Measurements from ENCODE around the gene DND1. TPM values are rescaled to one million over a fixed set of nuclear protein-coding genes. Genes with fewer than 3 reads are reported as not detected.

DND1 gene
- total and polyA plus RNA-seq, 2 experiments from 2014 or later = 0.85 to 1.3 TPM

GRCh38 chr5:140637371-140638100 is 35.8 kb downstream of the DND1 start:
- Histone ChIP-seq H3K9me2 (replicated peaks; ENCODE audit: insufficient read depth) (no peaks in the 10 kb centered on the region), H4K20me1 (ENCODE audit: insufficient read depth, poor library complexity, severe bottlenecking) (no peaks in the 10 kb centered on the region), H3K27me3 (no peaks in the 10 kb centered on the region), H3K36me3 (replicated peaks; ENCODE audit: insufficient read depth, low read depth) (no peaks in the 10 kb centered on the region), H2AFZ (no peak overlapping the region), H3K4me2 (no peak overlapping the region), H3K9me3 (ENCODE audit: low read depth) (no peaks in the 10 kb centered on the region), H3K4me1 (ENCODE audit: insufficient read depth) (peaks cover 5% of the 10 kb centered on the region), H3K4me3 (no peak overlapping the region), H3K79me2 (peaks cover 14% of the 10 kb centered on the region), H3K27ac (peak overlapping the region; percentile 81)
- no peak for TF ChIP-seq EZH2 (IDR thresholded peaks at IDR 0.05; ENCODE audit: borderline replicate concordance)
- no peak for TF ChIP-seq EZH2phosphoT487 (IDR thresholded peaks at IDR 0.05; ENCODE audit: low read depth, severe bottlenecking, unreplicated experiment)
- TF ChIP-seq, protein P1, sequence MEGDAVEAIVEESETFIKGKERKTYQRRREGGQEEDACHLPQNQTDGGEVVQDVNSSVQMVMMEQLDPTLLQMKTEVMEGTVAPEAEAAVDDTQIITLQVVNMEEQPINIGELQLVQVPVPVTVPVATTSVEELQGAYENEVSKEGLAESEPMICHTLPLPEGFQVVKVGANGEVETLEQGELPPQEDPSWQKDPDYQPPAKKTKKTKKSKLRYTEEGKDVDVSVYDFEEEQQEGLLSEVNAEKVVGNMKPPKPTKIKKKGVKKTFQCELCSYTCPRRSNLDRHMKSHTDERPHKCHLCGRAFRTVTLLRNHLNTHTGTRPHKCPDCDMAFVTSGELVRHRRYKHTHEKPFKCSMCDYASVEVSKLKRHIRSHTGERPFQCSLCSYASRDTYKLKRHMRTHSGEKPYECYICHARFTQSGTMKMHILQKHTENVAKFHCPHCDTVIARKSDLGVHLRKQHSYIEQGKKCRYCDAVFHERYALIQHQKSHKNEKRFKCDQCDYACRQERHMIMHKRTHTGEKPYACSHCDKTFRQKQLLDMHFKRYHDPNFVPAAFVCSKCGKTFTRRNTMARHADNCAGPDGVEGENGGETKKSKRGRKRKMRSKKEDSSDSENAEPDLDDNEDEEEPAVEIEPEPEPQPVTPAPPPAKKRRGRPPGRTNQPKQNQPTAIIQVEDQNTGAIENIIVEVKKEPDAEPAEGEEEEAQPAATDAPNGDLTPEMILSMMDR (IDR thresholded peaks at IDR 0.05; ENCODE audit: poor library complexity) = no peak
- WGBS (ENCODE audit: low lambda C conversion rate, missing lambda C conversion rate) = 73% methylated on average over 10 of the region's 10 CpGs
- no peak for DNase-seq (ENCODE audit: low spot score)

DNA sequence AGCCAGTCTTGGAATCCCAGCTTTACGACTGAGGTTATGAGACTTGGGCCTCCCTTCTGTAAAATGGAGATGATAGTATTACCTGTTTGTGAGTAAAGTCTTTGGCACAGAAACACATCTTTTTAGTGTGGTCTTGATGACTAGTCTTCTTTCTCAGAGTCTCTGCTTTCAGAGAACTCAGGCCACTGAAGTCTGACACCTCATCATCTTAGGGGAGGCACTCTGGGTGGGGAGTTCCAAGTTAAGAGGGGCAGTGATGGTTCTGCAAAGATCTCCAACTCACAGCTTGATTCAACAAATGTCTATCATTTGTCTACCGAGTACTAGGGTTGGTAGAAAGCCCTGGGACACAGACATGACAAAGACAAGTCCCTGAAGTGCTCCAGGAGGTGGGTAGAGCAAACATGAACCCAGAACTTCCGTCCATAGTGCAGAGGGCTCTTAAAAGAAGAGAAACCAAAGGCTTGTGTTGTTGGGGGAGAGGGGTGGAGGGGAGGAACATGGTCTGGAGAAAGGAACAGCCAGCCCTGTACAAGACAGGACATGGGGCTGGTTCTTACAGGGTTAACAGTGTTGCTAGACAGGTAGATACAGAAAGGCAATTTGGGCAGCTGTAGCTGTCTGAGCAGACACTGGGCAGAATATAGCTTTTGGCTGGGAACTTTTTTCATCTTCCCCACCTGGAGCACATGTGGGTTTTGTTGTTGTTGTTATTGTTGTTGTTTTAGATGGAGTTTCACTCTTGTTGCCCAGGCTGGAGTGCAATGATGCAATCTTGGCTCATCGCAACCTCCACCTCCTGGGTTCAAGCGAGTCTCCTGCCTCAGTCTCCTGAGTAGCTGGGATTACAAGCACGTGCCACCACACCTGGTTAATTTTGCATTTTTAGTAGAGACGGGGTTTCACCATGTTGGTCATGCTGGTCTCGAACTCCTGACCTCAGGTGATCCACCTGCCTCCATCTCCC is 37.8 kb downstream of the DND1 start:
- H3K27me3 ChIP-seq = no peaks in the 10 kb centered on the region
- no peak overlapping the region for H3K4me3 ChIP-seq
- H3K27ac ChIP-seq = no peak overlapping the region
- no peak overlapping the region for H3K4me2 ChIP-seq
- no peaks in the 10 kb centered on the region for H3K9me2 ChIP-seq (replicated peaks; ENCODE audit: insufficient read depth)
- peaks cover 5% of the 10 kb centered on the region for H3K79me2 ChIP-seq
- no peaks in the 10 kb centered on the region for H3K36me3 ChIP-seq (replicated peaks; ENCODE audit: insufficient read depth, low read depth)
- no peaks in the 10 kb centered on the region for H4K20me1 ChIP-seq (ENCODE audit: insufficient read depth, poor library complexity, severe bottlenecking)
- no peak for TF ChIP-seq EZH2 (IDR thresholded peaks at IDR 0.05; ENCODE audit: borderline replicate concordance)
- no peak for TF ChIP-seq EZH2phosphoT487 (IDR thresholded peaks at IDR 0.05; ENCODE audit: low read depth, severe bottlenecking, unreplicated experiment)
- TF ChIP-seq, protein P1 (IDR thresholded peaks at IDR 0.05; ENCODE audit: poor library complexity) = no peak
- peaks cover 5% of the 10 kb centered on the region for H3K4me1 ChIP-seq (ENCODE audit: insufficient read depth)
- WGBS (ENCODE audit: low lambda C conversion rate, missing lambda C conversion rate) = 88% methylated on average over 8 of the region's 8 CpGs
- no peak for DNase-seq (ENCODE audit: low spot score)
- no peaks in the 10 kb centered on the region for H3K9me3 ChIP-seq (ENCODE audit: low read depth)
- no peak overlapping the region for H2AFZ ChIP-seq

DNA sequence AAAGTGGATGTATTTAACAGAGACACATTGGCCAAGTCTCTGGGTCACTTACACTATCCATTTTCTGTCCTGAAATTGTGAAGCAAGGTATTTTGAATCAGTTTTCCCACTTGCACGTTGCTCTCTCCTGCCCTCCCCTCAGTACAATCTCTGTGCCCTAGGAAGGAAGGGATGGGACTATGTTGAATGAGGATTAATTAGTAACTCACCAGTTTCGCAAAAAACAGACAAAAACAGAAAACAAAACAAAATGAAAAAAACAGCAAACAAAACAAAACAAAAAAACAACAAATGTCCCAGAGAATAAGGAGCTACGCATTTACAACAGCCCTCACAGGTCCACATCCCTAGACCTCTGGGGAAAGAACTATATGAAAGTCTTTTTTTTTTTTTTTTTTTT is 39.3 kb downstream of the DND1 start:
- H3K79me2 ChIP-seq = no peaks in the 10 kb centered on the region
- no peak overlapping the region for H3K27ac ChIP-seq
- H3K4me1 ChIP-seq (ENCODE audit: insufficient read depth) = no peaks in the 10 kb centered on the region
- H4K20me1 ChIP-seq (ENCODE audit: insufficient read depth, poor library complexity, severe bottlenecking) = no peaks in the 10 kb centered on the region
- H3K9me2 ChIP-seq (replicated peaks; ENCODE audit: insufficient read depth) = no peaks in the 10 kb centered on the region
- H3K4me3 ChIP-seq = no peak overlapping the region
- no peak overlapping the region for H2AFZ ChIP-seq
- TF ChIP-seq EZH2 (IDR thresholded peaks at IDR 0.05; ENCODE audit: borderline replicate concordance) (no peak), EZH2phosphoT487 (IDR thresholded peaks at IDR 0.05; ENCODE audit: low read depth, severe bottlenecking, unreplicated experiment) (no peak)
- TF ChIP-seq, protein P1 (IDR thresholded peaks at IDR 0.05; ENCODE audit: poor library complexity) = no peak
- no peak overlapping the region for H3K4me2 ChIP-seq
- H3K27me3 ChIP-seq = no peaks in the 10 kb centered on the region
- DNase-seq (ENCODE audit: low spot score) = no peak
- H3K9me3 ChIP-seq (ENCODE audit: low read depth) = no peaks in the 10 kb centered on the region
- H3K36me3 ChIP-seq (replicated peaks; ENCODE audit: insufficient read depth, low read depth) = no peaks in the 10 kb centered on the region
- WGBS (ENCODE audit: low lambda C conversion rate, missing lambda C conversion rate) = 72% methylated on average over 3 of the region's 3 CpGs
